ENCODE measurements around the gene TMEM109.
A peak's percentile ranks its signal among the peaks of the same experiment; 100 is the strongest.
"Not testable (repeated sequence)": the region's sequence is repeated elsewhere in the genome, so short reads cannot be mapped to it uniquely, and the experiment has no call there.

Gene TMEM109

DNA sequence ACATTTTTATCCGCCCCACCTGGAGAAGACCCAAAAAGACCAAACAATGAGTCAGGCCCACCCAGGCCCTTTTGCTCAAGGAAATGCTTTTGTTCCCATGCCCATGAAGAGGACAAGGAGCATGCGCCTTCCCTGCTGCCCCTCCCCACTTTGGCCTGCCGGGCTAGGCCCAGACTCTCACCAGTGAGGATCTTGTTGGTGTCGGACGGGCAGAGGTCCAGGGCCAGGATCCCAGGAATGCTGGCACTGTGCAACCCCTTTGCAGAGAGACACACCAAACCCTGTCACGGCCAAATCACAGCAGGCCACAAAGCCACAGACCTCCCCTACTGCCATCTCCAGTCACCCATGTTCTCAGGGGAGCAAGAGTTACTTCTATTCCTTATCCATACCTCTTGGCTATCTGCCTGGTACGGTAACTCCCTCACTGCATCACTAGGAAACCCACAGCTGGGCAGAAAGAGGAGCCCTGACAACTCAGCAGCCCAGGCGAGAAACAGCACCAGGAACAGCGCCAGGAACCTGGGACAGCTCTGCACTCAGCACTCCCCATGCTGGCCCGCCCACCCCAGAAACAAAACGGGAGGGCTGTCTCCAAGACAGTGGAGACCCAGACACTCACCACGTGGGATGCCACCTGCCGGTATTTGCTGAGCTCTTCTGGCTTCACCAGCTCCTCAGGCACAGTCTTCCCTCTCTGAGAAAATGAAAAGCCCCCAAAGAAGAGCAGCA, 13.1 kb upstream of the TMEM109 start:
- peaks cover 6% of the 10 kb centered on the region for H3K4me1 ChIP-seq (ENCODE audit: control insufficient read depth, insufficient read depth, low read length, poor library complexity, severe bottlenecking)
- no peak overlapping the region for H3K27ac ChIP-seq (ENCODE audit: low read depth, low read length, severe bottlenecking)
- H3K4me3 ChIP-seq (ENCODE audit: extremely low read depth, insufficient read depth, low read length, poor library complexity, severe bottlenecking) = no peak overlapping the region
- peaks cover 74% of the 10 kb centered on the region for H3K36me3 ChIP-seq (ENCODE audit: control insufficient read depth, insufficient read depth, low read length)
- WGBS, 2 experiments (ENCODE audit: insufficient coverage in 2 of 2) = 89 to 91% methylated on average over 12 to 13 of the region's 13 CpGs
- no peaks in the 10 kb centered on the region for H3K9me3 ChIP-seq (ENCODE audit: control insufficient read depth, low read length)

DNA sequence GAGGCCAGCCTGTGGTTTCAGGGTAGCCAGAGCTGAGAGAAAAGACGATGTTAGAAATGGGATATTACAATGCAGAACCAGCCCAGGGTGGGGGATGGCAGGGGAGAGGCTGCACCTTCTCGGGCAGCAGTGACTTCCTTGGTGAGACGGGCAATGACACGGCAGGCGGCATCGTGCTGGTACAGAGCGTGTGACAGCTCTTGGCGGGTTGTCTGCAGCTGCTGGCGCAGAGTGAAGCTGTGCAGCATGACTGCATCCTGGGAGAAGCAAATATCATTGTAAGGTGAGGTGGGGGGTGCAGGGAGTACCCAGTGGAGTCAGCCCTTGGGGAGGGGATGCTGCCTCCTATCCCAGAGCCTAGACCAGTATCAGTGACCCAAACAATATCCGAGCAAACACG, 11.3 kb upstream of the TMEM109 start:
- H3K27ac ChIP-seq (ENCODE audit: low read depth, low read length, severe bottlenecking) = no peak overlapping the region
- H3K4me1 ChIP-seq (ENCODE audit: control insufficient read depth, insufficient read depth, low read length, poor library complexity, severe bottlenecking) = peaks cover 6% of the 10 kb centered on the region
- no peaks in the 10 kb centered on the region for H3K9me3 ChIP-seq (ENCODE audit: control insufficient read depth, low read length)
- peaks cover 59% of the 10 kb centered on the region for H3K36me3 ChIP-seq (ENCODE audit: control insufficient read depth, insufficient read depth, low read length)
- H3K4me3 ChIP-seq (ENCODE audit: extremely low read depth, insufficient read depth, low read length, poor library complexity, severe bottlenecking) = no peak overlapping the region
- 93 to 95% methylated on average over 9 to 11 of the region's 11 CpGs for WGBS, 2 experiments (ENCODE audit: insufficient coverage in 2 of 2)

- peak overlapping the region; percentile 99 for H3K4me3 ChIP-seq (ENCODE audit: extremely low read depth, insufficient read depth, low read length, poor library complexity, severe bottlenecking)
- no peak overlapping the region for H3K27ac ChIP-seq (ENCODE audit: low read depth, low read length, severe bottlenecking)
- no peaks in the 10 kb centered on the region for H3K9me3 ChIP-seq (ENCODE audit: control insufficient read depth, low read length)
- H3K36me3 ChIP-seq (ENCODE audit: control insufficient read depth, insufficient read depth, low read length) = peaks cover 40% of the 10 kb centered on the region
- 76 to 84% methylated on average over 3 of the region's 6 CpGs for WGBS, 2 experiments (ENCODE audit: insufficient coverage in 2 of 2)
- H3K4me1 ChIP-seq (ENCODE audit: control insufficient read depth, insufficient read depth, low read length, poor library complexity, severe bottlenecking) = peaks cover 6% of the 10 kb centered on the region
These were observed 8.9 kb upstream of the TMEM109 start for GRCh38 chr11:60905047-60905446.

DNA sequence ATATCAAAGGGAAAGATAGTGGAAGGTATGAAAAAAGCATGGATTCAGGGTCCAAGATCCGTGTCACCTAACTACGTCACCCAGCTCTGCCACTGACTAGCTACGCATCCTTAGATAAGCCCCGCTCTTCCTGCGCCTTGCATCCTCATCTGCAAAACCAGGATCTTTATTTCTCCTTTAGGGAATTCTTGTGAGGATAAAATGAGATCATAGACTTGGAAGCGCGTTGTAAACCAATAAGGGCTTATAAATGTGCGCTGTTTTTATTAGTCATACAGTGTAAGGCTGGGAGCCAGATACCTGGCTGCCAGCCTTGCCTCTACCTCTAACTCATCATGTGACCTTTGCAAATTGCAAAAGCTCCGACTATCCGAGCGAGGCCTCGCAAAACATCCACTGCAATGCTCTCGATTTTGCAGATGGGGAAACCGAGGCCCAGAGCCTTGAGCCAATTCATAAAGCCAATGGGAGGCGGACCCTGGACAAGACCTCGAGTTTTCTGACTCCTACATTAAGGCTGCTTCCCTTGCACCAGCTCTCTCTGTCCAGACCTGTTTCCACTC, 8.3 kb upstream of the TMEM109 start:
- Histone ChIP-seq H3K9me3 (ENCODE audit: control insufficient read depth, low read length) (no peaks in the 10 kb centered on the region), H3K4me1 (ENCODE audit: control insufficient read depth, insufficient read depth, low read length, poor library complexity, severe bottlenecking) (peaks cover 6% of the 10 kb centered on the region), H3K27ac (ENCODE audit: low read depth, low read length, severe bottlenecking) (peak overlapping the region; percentile 93), H3K4me3 (ENCODE audit: extremely low read depth, insufficient read depth, low read length, poor library complexity, severe bottlenecking) (peak overlapping the region; percentile 99), H3K36me3 (ENCODE audit: control insufficient read depth, insufficient read depth, low read length) (peaks cover 35% of the 10 kb centered on the region)
- 0 to 5% methylated on average over 8 to 10 of the region's 16 CpGs for WGBS, 2 experiments (ENCODE audit: insufficient coverage in 2 of 2)

DNA sequence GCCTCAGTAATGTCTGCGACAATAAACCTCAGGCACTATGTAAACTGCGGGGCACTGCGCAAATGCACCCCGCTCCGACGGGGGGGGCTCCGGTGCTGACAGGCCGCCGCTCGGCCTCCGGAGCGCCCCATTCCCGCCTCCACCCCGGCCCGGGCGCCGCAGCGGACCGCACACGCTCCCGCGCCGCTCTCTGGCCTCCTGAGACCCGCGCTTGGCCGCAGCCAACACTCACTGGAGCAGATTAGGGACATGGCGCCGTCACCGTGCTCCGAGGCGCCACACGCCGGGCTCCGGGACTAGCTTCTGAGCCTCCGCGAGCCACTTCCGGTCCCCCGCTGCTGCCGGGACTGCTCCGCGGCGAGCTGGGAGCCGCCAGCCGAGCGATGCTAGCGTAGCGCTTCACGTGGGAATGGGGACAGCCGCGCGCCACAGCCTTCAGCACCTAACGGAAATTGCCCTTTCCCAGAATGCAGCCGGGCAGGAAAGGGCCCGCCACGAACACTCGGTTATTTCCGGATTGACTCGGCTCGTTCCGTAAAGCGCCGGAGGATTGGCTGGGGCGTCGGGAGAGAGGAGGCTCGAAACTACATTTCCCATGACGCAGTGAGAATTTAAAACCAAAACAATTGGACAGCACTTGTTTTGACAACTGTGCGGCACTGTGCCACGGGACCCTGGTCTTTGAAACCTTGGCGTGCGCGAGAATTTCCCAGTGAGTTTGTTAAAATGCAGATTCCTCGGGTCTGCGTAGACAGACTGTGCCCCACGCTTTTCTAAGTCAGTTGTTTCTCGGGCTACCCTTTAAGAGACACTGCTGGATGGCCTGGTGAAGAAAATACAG, 7.6 kb upstream of the TMEM109 start, which contains the start of gene PRPF19:
PRPF19 (minus strand) TSS at position 454 of the 841 bp plus-strand sequence; CDS start at position 251, 203 bp downstream.
- no peaks in the 10 kb centered on the region for H3K9me3 ChIP-seq (ENCODE audit: control insufficient read depth, low read length)
- WGBS, 2 experiments (ENCODE audit: insufficient coverage in 2 of 2) = 0 to 1% methylated on average over 75 of the region's 75 CpGs
- peaks cover 6% of the 10 kb centered on the region for H3K4me1 ChIP-seq (ENCODE audit: control insufficient read depth, insufficient read depth, low read length, poor library complexity, severe bottlenecking)
- H3K27ac ChIP-seq (ENCODE audit: low read depth, low read length, severe bottlenecking) = peak within 1 kb of the TSS; percentile 93
- H3K4me3 ChIP-seq (ENCODE audit: extremely low read depth, insufficient read depth, low read length, poor library complexity, severe bottlenecking) = peak within 1 kb of the TSS; percentile 99
- H3K36me3 ChIP-seq (ENCODE audit: control insufficient read depth, insufficient read depth, low read length) = peaks cover 28% of the 10 kb centered on the region

DNA sequence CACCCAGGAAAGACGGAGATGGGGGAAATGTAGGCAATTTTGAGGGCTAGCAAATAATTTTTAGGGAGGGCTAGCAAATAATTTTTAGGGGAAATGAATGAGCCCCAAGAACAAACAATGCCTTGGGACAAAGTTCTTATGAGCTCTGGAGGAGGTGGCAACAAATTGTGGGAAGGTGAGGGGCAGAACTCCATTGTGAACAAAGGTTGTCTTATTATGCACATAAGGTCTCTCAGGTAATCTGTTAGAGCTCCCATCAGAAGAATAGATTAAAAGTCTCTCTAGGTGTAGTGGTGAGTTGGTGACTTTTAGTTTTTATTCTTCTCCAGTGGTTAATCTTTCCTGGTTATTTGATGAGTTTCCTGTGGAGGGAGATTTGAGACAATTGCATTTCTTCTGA, 5.2 kb upstream of the TMEM109 start:
- H3K9me3 ChIP-seq (ENCODE audit: control insufficient read depth, low read length) = no peaks in the 10 kb centered on the region
- no peak overlapping the region for H3K4me3 ChIP-seq (ENCODE audit: extremely low read depth, insufficient read depth, low read length, poor library complexity, severe bottlenecking)
- no peak overlapping the region for H3K27ac ChIP-seq (ENCODE audit: low read depth, low read length, severe bottlenecking)
- H3K36me3 ChIP-seq (ENCODE audit: control insufficient read depth, insufficient read depth, low read length) = peaks cover 3% of the 10 kb centered on the region
- 38 to 47% methylated on average over 1 of the region's 1 CpG for WGBS, 2 experiments (ENCODE audit: insufficient coverage in 2 of 2)
- H3K4me1 ChIP-seq (ENCODE audit: control insufficient read depth, insufficient read depth, low read length, poor library complexity, severe bottlenecking) = peaks cover 6% of the 10 kb centered on the region

- not testable (repeated sequence) for H3K4me1 ChIP-seq (ENCODE audit: control insufficient read depth, insufficient read depth, low read length, poor library complexity, severe bottlenecking); H3K27ac ChIP-seq (ENCODE audit: low read depth, low read length, severe bottlenecking); H3K36me3 ChIP-seq (ENCODE audit: control insufficient read depth, insufficient read depth, low read length); H3K4me3 ChIP-seq (ENCODE audit: extremely low read depth, insufficient read depth, low read length, poor library complexity, severe bottlenecking); H3K9me3 ChIP-seq (ENCODE audit: control insufficient read depth, low read length)
- WGBS, 2 experiments (ENCODE audit: insufficient coverage in 2 of 2) = 37 to 62% methylated on average over 3 of the region's 3 CpGs
These were observed 4.2 kb upstream of the TMEM109 start for GRCh38 chr11:60909680-60910280.

- Histone ChIP-seq H3K27ac (ENCODE audit: low read depth, low read length, severe bottlenecking) (no peak overlapping the region), H3K4me1 (ENCODE audit: control insufficient read depth, insufficient read depth, low read length, poor library complexity, severe bottlenecking) (no peaks in the 10 kb centered on the region), H3K36me3 (ENCODE audit: control insufficient read depth, insufficient read depth, low read length) (no peaks in the 10 kb centered on the region), H3K4me3 (ENCODE audit: extremely low read depth, insufficient read depth, low read length, poor library complexity, severe bottlenecking) (no peak overlapping the region), H3K9me3 (ENCODE audit: control insufficient read depth, low read length) (no peaks in the 10 kb centered on the region)
- 50 to 57% methylated on average over 2 to 3 of the region's 3 CpGs for WGBS, 2 experiments (ENCODE audit: insufficient coverage in 2 of 2)
These were observed 3.7 kb upstream of the TMEM109 start for GRCh38 chr11:60910281-60910687.

DNA sequence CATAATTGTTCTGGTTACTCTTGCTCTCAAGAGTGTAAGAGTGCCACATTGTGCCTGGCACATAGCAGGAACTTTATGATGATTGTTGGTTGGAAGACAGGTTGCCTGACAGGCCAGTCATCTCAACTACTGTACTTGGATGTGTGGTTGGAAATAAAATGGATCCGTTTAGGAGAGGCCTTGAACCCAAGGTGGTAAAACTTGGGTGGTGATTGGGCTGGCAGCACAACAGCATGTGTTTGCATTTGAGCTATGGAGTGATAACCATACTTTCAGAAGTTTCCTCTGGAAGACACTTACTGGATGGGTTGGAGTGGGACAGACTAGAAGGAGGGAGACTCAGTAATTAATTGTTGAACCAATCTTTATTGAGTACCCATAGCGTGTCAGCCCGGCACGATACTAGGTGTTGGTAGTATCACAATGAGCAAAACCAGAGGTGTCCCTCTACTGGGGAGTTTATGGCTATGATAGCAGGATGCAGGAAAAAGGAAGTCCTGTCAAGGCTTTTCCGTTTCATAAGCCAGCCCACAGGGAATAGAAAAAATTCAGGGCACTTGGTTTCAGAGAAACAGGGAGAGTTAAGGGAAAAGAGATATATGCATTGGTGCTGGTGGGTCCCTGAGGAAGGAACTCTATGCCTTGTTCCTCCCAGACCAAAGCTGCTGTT, 3.1 kb upstream of the TMEM109 start:
- WGBS, 2 experiments (ENCODE audit: insufficient coverage in 2 of 2) = 79 to 80% methylated on average over 5 of the region's 5 CpGs
- Histone ChIP-seq H3K9me3 (ENCODE audit: control insufficient read depth, low read length) (no peaks in the 10 kb centered on the region), H3K27ac (ENCODE audit: low read depth, low read length, severe bottlenecking) (no peak overlapping the region), H3K4me1 (ENCODE audit: control insufficient read depth, insufficient read depth, low read length, poor library complexity, severe bottlenecking) (no peaks in the 10 kb centered on the region), H3K36me3 (ENCODE audit: control insufficient read depth, insufficient read depth, low read length) (no peaks in the 10 kb centered on the region), H3K4me3 (ENCODE audit: extremely low read depth, insufficient read depth, low read length, poor library complexity, severe bottlenecking) (no peak overlapping the region)

GRCh38 chr11:60912223-60912850, 1.6 kb upstream of the TMEM109 start:
- WGBS, 2 experiments (ENCODE audit: insufficient coverage in 2 of 2) = 73 to 79% methylated on average over 10 to 12 of the region's 12 CpGs
- no peak overlapping the region for H3K27ac ChIP-seq (ENCODE audit: low read depth, low read length, severe bottlenecking)

More at GRCh38 chr11:60912223-60912850, 1.6 kb upstream of the TMEM109 start:
- peaks cover 7% of the 10 kb centered on the region for H3K36me3 ChIP-seq (ENCODE audit: control insufficient read depth, insufficient read depth, low read length)
- no peaks in the 10 kb centered on the region for H3K4me1 ChIP-seq (ENCODE audit: control insufficient read depth, insufficient read depth, low read length, poor library complexity, severe bottlenecking)
- H3K9me3 ChIP-seq (ENCODE audit: control insufficient read depth, low read length) = no peaks in the 10 kb centered on the region
- no peak overlapping the region for H3K4me3 ChIP-seq (ENCODE audit: extremely low read depth, insufficient read depth, low read length, poor library complexity, severe bottlenecking)

All from mesodermal cell (in vitro differentiated cells).